NCI-H1048 (cell line): Measurements from ENCODE around the gene ODF4.
"Not testable (repeated sequence)": the region's sequence is repeated elsewhere in the genome, so short reads cannot be mapped to it uniquely, and the experiment has no call there.

Source experiments
- DNase-seq: peaks from one replicate; lab custom pipeline; 2025; lab: John Stamatoyannopoulos, UW

Gene ODF4

DNA sequence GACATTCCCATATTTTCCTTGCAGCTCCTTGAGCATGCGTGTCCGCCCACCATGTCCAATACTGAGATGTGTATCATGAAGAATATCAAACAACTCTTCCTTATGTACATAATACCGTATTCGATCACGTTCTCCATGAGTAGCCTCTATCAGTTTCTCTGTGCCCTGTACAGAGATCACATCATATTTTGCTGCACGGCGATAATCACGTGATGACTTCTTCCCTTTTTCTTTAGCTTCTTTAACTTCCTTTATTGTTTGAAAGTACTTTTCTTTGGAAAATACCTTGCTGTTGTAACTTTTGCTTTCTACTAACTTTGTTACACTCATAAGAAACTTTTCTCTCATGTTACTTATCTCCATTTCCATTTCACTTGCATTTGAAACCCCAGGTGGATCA lies 30.3 kb downstream of the ODF4 start:
- DNase-seq: no peak

DNA sequence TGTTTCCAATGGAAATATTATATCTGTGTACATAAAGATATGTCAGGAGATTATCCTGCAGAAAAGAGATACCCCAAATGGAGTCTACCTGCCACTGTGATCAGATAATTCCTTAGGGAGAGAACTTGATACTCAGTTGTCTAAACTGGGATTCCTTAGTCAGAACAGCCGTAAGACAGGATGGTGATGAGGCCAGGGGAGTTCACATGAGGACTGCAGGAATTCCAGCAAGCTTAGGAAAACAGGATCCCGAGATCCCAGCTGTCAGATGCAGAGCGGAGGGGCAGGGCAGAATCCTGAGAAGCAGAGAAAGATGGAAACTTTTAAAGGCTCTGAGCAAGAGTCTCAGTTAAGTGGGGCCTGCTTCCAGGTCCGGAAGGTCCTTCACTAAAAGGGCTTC lies 32.1 kb downstream of the ODF4 start:
- DNase-seq: no peak

GRCh38 chr17:8372422-8372821 lies 32.8 kb downstream of the ODF4 start:
- DNase-seq: no peak

GRCh38 chr17:8373856-8374255 lies 34.2 kb downstream of the ODF4 start:
- not testable (repeated sequence) for DNase-seq

- DNase-seq: no peak
Observed at GRCh38 chr17:8375738-8376259, 36.2 kb downstream of the ODF4 start.

DNA sequence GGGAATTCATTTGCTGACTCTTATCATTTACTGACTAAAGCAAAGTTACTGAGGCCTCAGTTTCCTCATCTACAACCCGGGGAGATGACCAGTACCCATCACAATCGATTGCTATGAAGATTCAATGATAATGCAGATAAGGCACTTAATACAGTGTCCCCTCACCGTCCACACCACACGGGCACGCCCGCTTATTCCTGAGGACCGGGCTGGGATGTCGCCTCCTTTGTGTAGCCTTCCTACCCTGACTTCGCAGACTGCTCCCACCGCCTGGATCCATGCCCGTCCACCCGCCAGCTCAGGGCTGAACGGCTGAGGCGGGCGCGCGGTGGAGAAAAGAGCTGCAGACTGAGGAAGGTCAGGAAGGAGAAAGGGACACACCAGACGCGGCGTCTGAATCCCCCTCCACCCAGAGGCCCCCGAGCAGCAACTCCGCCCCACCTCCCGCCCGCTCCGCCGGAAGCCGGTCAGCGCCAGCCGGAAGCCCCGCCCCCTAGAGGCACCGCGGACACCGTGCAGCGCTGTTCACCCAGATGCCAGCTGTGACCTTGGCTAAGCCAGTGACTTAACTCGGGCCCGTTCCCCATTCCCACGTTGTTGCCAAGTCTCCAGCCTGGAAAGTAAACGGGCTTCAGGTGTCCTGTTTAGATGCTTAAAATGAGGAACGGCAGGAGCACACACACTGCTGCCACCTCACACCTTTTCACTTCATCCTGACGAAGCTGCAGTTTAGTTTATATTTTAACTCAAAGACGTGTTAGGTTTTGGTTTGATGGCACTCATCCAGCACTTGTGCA lies 36.8 kb downstream of the ODF4 start, which contains the start of gene KRABD2:
TSS of gene KRABD2 (minus strand) at position 434 of the 797 bp plus-strand sequence.
- peak; percentile 76 for DNase-seq

DNA sequence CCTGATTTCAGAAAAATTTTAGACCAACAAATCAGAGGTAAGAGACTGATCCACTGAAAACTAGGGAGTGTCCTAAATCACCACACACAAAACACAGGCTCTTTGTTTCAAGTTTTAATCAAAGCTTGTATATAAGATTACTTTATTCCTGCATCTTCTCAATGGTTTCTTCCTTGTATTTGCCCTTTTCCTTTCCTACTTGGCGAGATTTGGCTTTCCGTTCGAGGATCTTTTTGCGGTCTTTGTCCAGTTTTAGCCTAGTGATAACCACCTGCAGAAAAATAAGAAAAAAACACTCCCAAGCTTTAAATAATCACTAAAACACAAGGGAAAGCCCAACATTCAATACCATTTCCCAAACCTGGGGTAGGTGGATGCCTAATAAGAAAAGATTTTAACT lies 37.8 kb downstream of the ODF4 start:
- no peak for DNase-seq

- DNase-seq: not testable (repeated sequence)
Observed at GRCh38 chr17:8378117-8378516, 38.5 kb downstream of the ODF4 start.

- no peak for DNase-seq
Observed at GRCh38 chr17:8380049-8380448, 40.4 kb downstream of the ODF4 start.

- no peak for DNase-seq
Observed at GRCh38 chr17:8382052-8382879, 42.6 kb downstream of the ODF4 start.

DNA sequence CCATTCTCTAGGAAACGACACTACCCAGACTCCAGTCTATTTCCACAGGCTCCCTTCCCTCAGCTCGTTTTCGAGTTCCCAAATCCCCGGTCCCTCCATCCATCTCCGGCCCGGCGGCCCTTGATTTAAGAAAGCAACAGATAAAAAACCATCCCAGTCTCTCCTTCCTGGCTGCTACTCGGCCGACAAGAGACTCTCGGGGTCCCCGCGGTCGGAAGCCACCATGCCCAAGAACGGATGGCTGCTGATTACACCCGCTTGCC lies 43.2 kb downstream of the ODF4 start:
- no peak for DNase-seq

DNA sequence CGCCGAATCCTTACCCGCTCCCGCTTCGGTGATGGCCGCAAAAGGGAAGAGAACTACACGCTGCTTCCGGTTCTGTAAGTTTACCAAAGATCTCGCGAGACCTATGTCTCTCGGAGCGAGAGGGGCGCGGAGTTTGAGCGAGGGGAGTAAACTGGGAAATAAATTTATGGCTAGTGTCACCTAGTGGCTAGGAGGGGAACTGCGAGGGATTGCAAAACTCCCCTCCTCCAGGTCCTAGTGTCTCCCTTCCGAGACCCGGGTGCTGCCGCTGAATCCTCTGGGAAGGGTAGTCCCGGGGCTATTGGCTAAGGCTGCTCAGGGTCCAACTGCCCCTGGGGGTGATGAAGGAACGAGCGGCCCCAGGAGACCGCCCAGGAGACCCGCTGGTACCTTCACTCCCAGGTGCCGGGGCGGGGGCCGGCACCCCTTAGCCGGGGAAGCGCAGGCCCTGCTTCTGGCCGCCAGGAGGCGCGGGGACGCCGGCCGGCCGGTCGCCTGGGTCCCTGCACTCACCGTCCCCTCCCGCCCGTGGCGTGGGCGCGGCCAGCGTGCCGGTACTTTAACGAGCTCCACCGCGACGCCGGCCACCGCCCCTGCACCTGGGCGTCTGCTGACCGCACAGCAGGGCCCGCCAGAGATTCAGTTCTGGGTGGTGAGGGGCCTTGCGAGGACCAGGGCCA lies 43.6 kb downstream of the ODF4 start, which contains the start of gene RPL26:
TSS of gene RPL26 (minus strand) at position 51 of the 680 bp plus-strand sequence. CDS start 883 bp downstream, outside the sequence.
- peak; percentile 94 for DNase-seq

DNA sequence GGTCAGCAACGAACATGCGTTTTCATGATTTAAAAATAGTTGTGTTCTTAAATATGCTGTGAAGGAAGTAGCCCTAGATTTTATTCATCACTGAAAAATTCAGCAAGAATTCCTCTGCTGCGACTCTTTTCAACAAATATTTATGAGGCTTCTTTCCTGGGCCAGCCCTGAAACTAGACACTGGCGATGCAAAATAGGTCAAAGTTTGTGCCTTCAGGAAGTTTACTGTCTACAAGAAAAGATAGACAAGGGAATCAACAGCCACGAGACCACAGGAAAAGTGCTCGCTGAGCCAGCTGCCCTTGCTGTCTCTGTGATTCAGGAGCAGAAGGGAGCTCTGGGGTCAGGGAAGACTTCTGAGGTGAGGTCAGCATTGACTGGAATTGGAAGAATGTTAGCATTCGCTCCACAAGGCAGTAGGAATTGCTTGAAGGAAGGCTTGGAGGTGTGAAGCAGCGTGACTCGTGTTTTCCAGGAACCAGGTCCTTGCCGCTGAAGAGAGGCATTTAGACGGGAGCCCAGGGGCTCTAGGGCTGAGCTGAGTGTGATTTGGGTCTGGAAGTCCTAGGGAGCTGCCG lies 45.2 kb downstream of the ODF4 start:
- DNase-seq: no peak

DNA sequence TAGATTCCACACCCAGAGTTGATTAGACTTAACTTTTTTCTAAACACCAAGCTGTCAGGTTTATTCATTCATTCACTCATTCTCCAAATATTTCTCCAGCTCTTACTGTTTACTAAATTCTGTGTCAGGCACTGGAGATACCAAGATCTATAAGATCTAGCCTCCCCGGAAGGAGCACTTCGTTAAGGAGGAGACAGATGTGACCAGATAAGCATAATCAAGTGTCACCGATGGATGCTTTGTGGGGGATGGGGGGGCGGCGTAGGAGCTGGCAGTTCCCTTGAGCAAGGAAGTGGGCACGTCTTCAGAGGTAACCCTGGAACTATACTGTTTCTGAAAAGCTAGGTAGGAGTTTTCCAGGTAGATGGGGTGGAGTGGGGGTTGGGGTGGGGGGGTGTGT lies 47.2 kb downstream of the ODF4 start:
- DNase-seq: no peak

GRCh38 chr17:8387914-8388651 lies 48.4 kb downstream of the ODF4 start:
- DNase-seq: no peak

DNA sequence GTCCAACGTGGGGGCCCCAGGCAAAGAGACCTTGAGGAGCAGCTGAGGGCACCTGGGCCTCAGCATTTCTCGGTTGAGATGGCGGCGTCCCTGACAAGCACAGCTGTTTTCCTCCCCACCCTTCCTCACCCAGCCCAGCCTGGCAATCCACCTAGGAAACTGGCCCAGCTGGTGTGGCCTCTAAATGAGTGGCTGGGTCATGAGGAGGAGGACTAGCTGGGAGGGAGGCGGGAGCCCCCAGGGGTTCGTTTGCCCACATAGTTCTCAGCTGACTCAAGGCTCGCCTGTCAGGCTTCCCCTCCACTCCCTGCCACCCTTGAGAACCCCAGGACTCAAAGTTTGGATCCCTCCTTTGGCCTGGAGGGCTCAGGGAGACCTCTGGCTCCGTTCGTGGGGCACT lies 52.1 kb downstream of the ODF4 start:
- DNase-seq: no peak

GRCh38 chr17:8392274-8392673 lies 52.6 kb downstream of the ODF4 start:
- no peak for DNase-seq

GRCh38 chr17:8392674-8393469 lies 53.2 kb downstream of the ODF4 start:
- no peak for DNase-seq

- DNase-seq: no peak
Observed at GRCh38 chr17:8393470-8394231, 54.0 kb downstream of the ODF4 start.

- not testable (repeated sequence) for DNase-seq
Observed at GRCh38 chr17:8394497-8394896, 54.9 kb downstream of the ODF4 start.
